GM04504 (cell line): ENCODE measurements around the gene PLET1.

Experiments used
- DNase-seq: peaks from one replicate; pipeline ENCODE4 v3.0.0-alpha.2; 2012; ENCODE audit warnings: low read depth

The PLET1 gene

GRCh38 chr11:112260490-112260889, at the start of gene PLET1:
Gene PLET1 (minus strand): TSS chr11:112260860. CDS start chr11:112260589, 271 bp downstream.
- DNase-seq: no peak

- no peak for DNase-seq
Measured at GRCh38 chr11:112310419-112310818, 49.8 kb upstream of the PLET1 start.

GRCh38 chr11:112308651-112309050, 48.0 kb upstream of the PLET1 start:
- no peak for DNase-seq

- DNase-seq: no peak
Measured at GRCh38 chr11:112307616-112308015, 47.0 kb upstream of the PLET1 start.

- no peak for DNase-seq
Measured at GRCh38 chr11:112306230-112306629, 45.6 kb upstream of the PLET1 start.

GRCh38 chr11:112304914-112305313, 44.3 kb upstream of the PLET1 start:
- no peak for DNase-seq

- no peak for DNase-seq
Measured at GRCh38 chr11:112303616-112304015, 43.0 kb upstream of the PLET1 start.

GRCh38 chr11:112302226-112302868, 41.7 kb upstream of the PLET1 start:
- DNase-seq: no peak

GRCh38 chr11:112300094-112300786, 39.6 kb upstream of the PLET1 start:
- no peak for DNase-seq

- no peak for DNase-seq
Measured at GRCh38 chr11:112298535-112298934, 37.9 kb upstream of the PLET1 start.

GRCh38 chr11:112297248-112297866, 36.7 kb upstream of the PLET1 start:
- DNase-seq: no peak

GRCh38 chr11:112296044-112296443, 35.4 kb upstream of the PLET1 start:
- no peak for DNase-seq

GRCh38 chr11:112294688-112295340, 34.2 kb upstream of the PLET1 start:
- no peak for DNase-seq

GRCh38 chr11:112293614-112294013, 33.0 kb upstream of the PLET1 start:
- DNase-seq: no peak

GRCh38 chr11:112292785-112293407, 32.2 kb upstream of the PLET1 start:
- peak; percentile 86 for DNase-seq

- no peak for DNase-seq
Measured at GRCh38 chr11:112292188-112292587, 31.5 kb upstream of the PLET1 start.

- no peak for DNase-seq
Measured at GRCh38 chr11:112291191-112291590, 30.5 kb upstream of the PLET1 start.

- no peak for DNase-seq
Measured at GRCh38 chr11:112290493-112290850, 29.8 kb upstream of the PLET1 start.

- peak; percentile 35 for DNase-seq
Measured at GRCh38 chr11:112289588-112290492, 29.2 kb upstream of the PLET1 start.

- no peak for DNase-seq
Measured at GRCh38 chr11:112288021-112288420, 27.4 kb upstream of the PLET1 start.

- no peak for DNase-seq
Measured at GRCh38 chr11:112285841-112286311, 25.2 kb upstream of the PLET1 start.
